ENCODE data around the gene SLC23A3.
A peak's percentile ranks its signal among the peaks of the same experiment; 100 is the strongest.

The SLC23A3 gene, protein sequence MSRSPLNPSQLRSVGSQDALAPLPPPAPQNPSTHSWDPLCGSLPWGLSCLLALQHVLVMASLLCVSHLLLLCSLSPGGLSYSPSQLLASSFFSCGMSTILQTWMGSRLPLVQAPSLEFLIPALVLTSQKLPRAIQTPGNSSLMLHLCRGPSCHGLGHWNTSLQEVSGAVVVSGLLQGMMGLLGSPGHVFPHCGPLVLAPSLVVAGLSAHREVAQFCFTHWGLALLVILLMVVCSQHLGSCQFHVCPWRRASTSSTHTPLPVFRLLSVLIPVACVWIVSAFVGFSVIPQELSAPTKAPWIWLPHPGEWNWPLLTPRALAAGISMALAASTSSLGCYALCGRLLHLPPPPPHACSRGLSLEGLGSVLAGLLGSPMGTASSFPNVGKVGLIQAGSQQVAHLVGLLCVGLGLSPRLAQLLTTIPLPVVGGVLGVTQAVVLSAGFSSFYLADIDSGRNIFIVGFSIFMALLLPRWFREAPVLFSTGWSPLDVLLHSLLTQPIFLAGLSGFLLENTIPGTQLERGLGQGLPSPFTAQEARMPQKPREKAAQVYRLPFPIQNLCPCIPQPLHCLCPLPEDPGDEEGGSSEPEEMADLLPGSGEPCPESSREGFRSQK

DNA sequence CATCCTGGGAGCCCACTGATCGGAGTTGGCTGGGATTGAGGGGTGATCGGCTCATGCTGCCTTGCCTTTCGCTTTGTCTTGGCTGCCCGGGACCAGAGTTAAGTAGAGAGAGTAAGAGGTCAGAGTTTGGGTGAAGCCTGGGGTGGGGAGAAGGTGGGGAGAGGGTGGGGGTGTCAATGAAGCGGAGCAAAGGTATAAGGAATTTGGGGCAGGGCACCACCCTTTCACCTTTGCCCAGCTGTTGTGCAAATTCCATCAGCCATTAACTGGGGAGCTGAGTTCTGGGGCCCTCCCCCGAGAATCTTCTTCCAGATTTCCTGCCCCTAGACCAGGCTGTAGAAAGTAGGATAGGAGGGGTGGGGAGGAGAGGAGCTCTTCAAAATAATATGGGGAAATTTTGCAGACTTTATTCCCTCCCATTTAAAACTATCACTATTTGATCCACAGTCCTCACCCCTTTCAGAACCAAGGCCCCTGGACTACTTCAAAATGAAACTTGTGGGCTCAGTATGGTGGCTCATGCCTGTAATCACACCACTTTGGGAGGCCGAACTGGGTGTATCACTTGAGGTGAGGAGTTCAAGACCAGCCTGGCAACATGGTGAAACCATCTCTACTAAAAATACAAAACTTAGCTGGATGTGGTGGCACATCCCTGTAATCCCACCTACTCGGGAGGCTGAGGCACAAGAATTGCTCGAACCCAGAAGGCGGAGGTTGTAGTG is at the start of gene SLC23A3:
Gene SLC23A3, minus strand, starts transcription at position 100 of the 725 bp plus-strand sequence. Its CDS starts 45 bp downstream, at position 55.
- no peak for DNase-seq (ENCODE audit: low read depth)
- TF ChIP-seq, protein P1, sequence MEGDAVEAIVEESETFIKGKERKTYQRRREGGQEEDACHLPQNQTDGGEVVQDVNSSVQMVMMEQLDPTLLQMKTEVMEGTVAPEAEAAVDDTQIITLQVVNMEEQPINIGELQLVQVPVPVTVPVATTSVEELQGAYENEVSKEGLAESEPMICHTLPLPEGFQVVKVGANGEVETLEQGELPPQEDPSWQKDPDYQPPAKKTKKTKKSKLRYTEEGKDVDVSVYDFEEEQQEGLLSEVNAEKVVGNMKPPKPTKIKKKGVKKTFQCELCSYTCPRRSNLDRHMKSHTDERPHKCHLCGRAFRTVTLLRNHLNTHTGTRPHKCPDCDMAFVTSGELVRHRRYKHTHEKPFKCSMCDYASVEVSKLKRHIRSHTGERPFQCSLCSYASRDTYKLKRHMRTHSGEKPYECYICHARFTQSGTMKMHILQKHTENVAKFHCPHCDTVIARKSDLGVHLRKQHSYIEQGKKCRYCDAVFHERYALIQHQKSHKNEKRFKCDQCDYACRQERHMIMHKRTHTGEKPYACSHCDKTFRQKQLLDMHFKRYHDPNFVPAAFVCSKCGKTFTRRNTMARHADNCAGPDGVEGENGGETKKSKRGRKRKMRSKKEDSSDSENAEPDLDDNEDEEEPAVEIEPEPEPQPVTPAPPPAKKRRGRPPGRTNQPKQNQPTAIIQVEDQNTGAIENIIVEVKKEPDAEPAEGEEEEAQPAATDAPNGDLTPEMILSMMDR (IDR thresholded peaks at IDR 0.05; ENCODE audit: low read depth, low read length, missing control alignments): no peak
- H3K4me3 ChIP-seq (ENCODE audit: low read depth, low read length): no peak within 1 kb of the TSS

DNA sequence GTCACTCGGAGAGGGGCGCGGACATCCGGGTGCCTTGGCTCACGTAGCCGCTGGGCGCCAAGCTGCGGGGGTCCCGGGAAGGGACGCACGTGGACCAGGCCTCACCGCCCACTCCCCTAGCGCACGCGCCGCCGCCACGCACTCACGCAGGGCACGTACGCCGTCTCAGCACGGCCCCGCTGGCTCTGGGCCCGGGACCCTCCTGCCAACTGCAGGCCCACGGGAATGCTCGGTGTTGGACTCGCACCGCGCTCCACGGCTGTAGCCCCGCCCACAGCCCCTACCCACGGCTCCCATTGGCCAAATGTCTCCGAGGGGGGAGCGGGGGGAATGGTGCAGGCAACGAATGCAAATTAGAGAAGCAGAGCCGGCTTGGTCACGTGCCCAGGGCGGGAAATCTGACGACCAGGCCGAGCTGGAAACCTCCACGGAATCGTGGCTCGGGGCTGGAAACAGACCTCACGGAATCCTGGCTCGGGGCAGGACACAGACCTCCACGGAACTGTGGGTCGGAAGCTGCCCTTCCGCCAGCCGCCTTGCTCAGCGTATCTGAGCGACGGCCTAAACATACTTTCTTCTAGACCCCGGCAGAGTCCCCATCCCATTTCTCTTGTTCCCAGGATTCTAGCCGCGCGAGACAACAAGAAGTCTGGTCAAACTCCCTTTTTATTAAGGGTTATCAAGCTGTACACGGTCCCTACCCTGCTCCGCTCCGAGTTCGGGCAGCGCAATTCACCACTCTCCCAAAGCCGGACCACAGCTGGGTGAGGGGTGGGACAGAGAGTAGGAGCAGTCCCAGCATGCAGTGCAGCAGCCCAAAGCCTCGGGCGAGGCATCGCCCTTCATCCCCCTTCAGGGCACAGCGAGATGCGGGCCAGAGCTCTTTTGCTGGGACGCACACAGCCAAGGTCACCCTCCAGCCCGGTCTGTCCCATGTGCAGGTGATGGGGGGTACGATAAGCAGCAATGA is 49.2 kb upstream of the SLC23A3 start, which contains the start of gene ABCB6:
Gene ABCB6, minus strand, starts transcription at position 227 of the 970 bp plus-strand sequence. CDS start 285 bp downstream, outside the sequence.
- peak; percentile 62 for DNase-seq (ENCODE audit: low read depth)
- TF ChIP-seq, protein P1 (IDR thresholded peaks at IDR 0.05; ENCODE audit: low read depth, low read length, missing control alignments): no peak
- peak within 1 kb of the TSS; percentile 86 for H3K4me3 ChIP-seq (ENCODE audit: low read depth, low read length)

DNA sequence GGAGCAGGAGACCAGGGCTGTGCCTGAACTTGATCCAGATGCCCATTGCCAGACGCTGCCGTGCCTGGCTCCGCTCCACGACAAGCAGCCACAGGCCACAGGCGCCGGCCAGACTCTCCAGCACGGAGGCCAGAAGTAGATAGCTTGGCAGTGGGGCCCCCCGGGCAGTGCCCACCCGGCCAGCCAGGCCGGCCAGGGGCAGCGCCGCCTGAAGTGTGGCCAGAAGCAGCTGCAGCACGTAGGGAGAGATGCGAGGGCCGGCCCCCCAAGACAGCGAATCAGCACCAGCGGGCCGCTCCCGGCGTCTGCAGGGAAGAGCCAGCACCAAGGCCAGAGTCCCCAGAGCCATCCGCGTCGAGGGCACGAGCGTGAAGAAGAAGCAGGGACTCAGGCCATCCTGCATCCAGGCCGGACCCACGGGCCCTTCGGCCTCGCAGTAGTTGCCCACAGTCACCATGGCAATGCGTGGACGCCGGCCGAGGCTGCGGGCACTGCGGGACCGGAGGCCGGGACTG is 48.4 kb upstream of the SLC23A3 start:
- H3K4me3 ChIP-seq (ENCODE audit: low read depth, low read length): peak overlapping the region; percentile 86
- no peak for DNase-seq (ENCODE audit: low read depth)
- TF ChIP-seq, protein P1 (IDR thresholded peaks at IDR 0.05; ENCODE audit: low read depth, low read length, missing control alignments): no peak

DNA sequence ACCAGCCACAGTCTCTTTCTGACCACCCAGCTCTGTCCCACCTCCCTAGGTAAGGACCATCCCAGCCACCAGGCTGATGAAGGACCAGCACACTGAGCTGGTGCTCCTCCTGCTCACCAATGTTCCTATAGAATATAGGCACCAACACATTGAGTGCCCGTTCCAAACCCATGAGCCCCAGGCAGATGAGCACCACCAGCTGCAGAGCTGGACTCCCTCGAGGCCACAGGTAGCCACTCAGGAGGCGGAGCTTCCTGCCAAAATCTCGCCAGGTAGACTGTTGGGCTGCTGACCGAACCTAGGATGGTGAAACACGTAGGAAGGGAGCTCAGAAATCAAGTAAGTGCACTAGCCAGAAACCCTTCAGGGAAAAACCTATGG is 46.7 kb upstream of the SLC23A3 start:
- TF ChIP-seq, protein P1 (IDR thresholded peaks at IDR 0.05; ENCODE audit: low read depth, low read length, missing control alignments): no peak
- no peak overlapping the region for H3K4me3 ChIP-seq (ENCODE audit: low read depth, low read length)
- DNase-seq (ENCODE audit: low read depth): no peak

DNA sequence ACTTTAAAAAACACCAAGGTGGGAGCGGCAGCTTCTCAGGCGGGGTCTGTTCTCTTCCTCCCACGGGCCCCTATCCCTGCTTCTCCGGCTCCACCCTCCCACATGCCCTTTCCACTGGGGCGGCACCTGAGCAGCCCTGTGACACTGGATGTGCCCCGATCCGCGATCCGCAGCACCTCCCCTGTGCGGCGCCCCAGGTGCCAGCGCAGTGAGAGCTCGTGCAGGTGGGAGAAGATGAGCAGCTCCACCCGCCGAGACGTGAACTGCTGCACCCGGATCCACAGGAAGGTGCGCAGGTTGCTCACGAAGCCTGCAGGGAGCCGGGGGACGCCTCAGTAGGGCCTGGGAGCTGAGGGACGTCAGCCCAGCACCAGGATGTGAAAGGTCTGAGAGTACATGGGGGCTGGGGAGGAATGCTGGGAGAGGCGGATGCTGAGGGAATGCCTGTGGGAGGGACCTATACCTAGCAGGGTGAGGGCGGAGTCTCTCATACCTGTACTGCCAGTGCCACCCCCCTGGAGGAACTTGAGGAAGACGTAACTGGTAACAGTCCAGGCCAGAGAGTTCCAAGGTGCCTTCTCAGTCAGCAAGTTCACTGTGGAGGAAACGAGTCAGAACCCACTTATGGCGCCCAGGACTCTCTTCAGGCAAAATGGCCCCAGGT is 46.2 kb upstream of the SLC23A3 start:
- H3K4me3 ChIP-seq (ENCODE audit: low read depth, low read length): no peak overlapping the region
- no peak for DNase-seq (ENCODE audit: low read depth)
- TF ChIP-seq, protein P1 (IDR thresholded peaks at IDR 0.05; ENCODE audit: low read depth, low read length, missing control alignments): no peak
